WTC11 (cell line): ENCODE results near the gene FRS3.

Experiments
- ATF1 ChIP-seq: sonication (generic); formaldehyde crosslinking; IDR thresholded peaks from 2 replicates; pipeline ENCODE4 v1.8.1; 2023; ENCODE audit warnings: mild to moderate bottlenecking, moderate library complexity, missing genetic modification reagents
- ATF3 ChIP-seq: sonication (generic); formaldehyde crosslinking; conservative IDR thresholded peaks from 2 replicates; pipeline ENCODE4 v1.8.1; 2022; ENCODE audit warnings: mild to moderate bottlenecking, missing genetic modification reagents
- ATF6 ChIP-seq: sonication (generic); formaldehyde crosslinking; IDR thresholded peaks from 2 replicates; pipeline ENCODE4 v1.8.1; 2023; ENCODE audit warnings: mild to moderate bottlenecking, missing genetic modification reagents
- CBFB ChIP-seq: sonication (generic); formaldehyde crosslinking; IDR thresholded peaks from 2 replicates; pipeline ENCODE4 v1.8.1; 2022; ENCODE audit warnings: mild to moderate bottlenecking, low read depth, missing genetic modification reagents
- CTCF ChIP-seq: fragments of 200-600 bp; IDR thresholded peaks from 2 replicates; pipeline ENCODE4 v1.8.0; 2022; ENCODE audit warnings: antibody characterized with exemption
- NFE2L1 ChIP-seq: sonication (generic); formaldehyde crosslinking; IDR thresholded peaks from 2 replicates; pipeline ENCODE4 v1.8.1; 2023; ENCODE audit warnings: missing genetic modification reagents
- USF2 ChIP-seq: sonication (generic); formaldehyde crosslinking; IDR thresholded peaks from 2 replicates; pipeline ENCODE4 v1.8.1; 2023; ENCODE audit warnings: mild to moderate bottlenecking, missing genetic modification reagents, moderate library complexity

GRCh38 chr6:41775293-41775882 is 4.3 kb downstream of the FRS3 start:
- TF ChIP-seq CTCF, result no peak
- no peak for TF ChIP-seq CBFB (CRISPR knock-in tag)
- TF ChIP-seq USF2 (CRISPR knock-in tag), result no peak
- TF ChIP-seq ATF3 (CRISPR knock-in tag), result no peak
- TF ChIP-seq ATF6 (CRISPR knock-in tag), result no peak
- TF ChIP-seq NFE2L1 (CRISPR knock-in tag), result no peak
- no peak for TF ChIP-seq ATF1 (CRISPR knock-in tag)
